ENCODE data around the gene ERAS.

The ERAS gene

GRCh38 chrX:48786825-48787504 is 39.3 kb upstream of the ERAS start:
- DNase-seq (ENCODE audit: low read depth) = no peak
- TF ChIP-seq CTCF (IDR thresholded peaks at IDR 0.05; ENCODE audit: low read depth, low read length) (no peak), MYC (IDR thresholded peaks at IDR 0.05; ENCODE audit: low read depth, low read length) (no peak), POLR2A (IDR thresholded peaks at IDR 0.05; ENCODE audit: extremely low read depth, insufficient read length) (no peak), MAX (IDR thresholded peaks at IDR 0.05; ENCODE audit: low read depth, low read length) (no peak)
- H3K4me3 ChIP-seq (ENCODE audit: low read depth, low read length) = no peak overlapping the region

DNA sequence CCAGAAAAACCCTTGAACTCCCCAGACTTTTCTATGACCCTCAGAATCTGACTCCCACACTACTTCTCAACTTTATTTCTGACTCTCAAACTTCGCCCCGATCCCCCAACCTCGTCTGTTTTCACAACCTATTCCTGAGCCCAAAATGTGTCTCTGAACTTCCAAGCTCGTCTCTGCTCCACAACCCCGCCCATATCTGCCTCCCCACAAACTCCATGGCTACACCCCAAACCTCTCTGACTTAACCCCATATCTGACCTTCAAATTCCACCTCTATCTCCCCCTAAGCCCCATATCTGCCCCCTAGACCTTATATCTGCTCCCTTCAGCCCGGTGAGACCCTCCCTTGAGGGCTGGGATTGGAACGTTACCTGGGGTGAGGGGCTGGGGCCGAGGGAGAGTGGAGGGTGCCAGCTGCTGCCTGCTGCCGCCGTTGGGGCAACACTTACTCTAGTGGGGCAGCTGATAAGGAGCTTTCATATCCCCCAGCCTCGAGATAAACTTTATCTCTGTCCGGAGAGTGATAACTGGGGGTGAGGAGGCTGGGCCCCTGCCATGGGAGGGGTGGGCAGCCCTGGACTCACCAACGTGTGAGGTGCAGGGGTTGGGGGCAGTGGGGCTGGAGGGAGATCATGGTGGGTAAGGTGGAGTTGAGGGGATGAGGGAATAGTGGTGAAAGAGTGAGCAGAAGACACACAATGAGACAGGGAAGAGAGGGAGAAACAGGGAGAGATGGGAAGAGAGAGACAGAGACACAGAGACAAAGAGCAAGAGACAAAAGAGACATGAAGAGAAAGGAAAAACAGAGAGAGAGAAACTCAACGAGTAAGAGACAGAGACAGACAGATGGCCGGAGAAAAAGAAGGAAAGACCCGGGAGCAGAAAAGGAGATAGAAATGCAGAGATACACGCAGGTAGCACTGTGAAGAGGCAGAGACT is 38.5 kb upstream of the ERAS start:
- TF ChIP-seq CTCF (IDR thresholded peaks at IDR 0.05; ENCODE audit: low read depth, low read length) = no peak
- TF ChIP-seq POLR2A (IDR thresholded peaks at IDR 0.05; ENCODE audit: extremely low read depth, insufficient read length) = no peak
- no peak for TF ChIP-seq MAX (IDR thresholded peaks at IDR 0.05; ENCODE audit: low read depth, low read length)
- TF ChIP-seq MYC (IDR thresholded peaks at IDR 0.05; ENCODE audit: low read depth, low read length) = no peak
- H3K4me3 ChIP-seq (ENCODE audit: low read depth, low read length) = no peak overlapping the region
- no peak for DNase-seq (ENCODE audit: low read depth)

GRCh38 chrX:48789366-48790220 is 36.7 kb upstream of the ERAS start:
- no peak for TF ChIP-seq CTCF (IDR thresholded peaks at IDR 0.05; ENCODE audit: low read depth, low read length)
- no peak for TF ChIP-seq POLR2A (IDR thresholded peaks at IDR 0.05; ENCODE audit: extremely low read depth, insufficient read length)
- TF ChIP-seq MYC (IDR thresholded peaks at IDR 0.05; ENCODE audit: low read depth, low read length) = no peak
- TF ChIP-seq MAX (IDR thresholded peaks at IDR 0.05; ENCODE audit: low read depth, low read length) = no peak
- no peak overlapping the region for H3K4me3 ChIP-seq (ENCODE audit: low read depth, low read length)
- peak; percentile 70 for DNase-seq (ENCODE audit: low read depth)

DNA sequence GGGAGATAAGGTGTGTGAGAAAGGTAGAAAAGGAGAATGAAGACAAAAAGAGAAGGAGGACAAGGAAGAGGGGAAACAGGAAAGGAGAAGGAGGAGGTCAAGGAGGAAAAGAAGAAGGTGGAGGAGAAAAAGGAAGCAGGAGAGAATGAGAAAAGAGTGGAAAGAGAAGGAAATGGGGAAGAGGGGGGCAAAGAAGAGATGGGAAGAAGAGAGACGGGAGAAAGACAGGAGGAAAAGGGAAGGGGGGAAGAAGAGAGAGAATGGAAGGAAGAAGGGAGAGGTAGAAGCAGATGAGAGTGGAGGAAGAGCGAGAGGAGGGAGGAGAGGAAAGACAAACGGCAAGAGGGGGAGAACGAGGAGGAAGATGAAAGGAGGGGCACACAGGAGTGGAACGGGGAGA is 35.8 kb upstream of the ERAS start:
- no peak for TF ChIP-seq CTCF (IDR thresholded peaks at IDR 0.05; ENCODE audit: low read depth, low read length)
- TF ChIP-seq MAX (IDR thresholded peaks at IDR 0.05; ENCODE audit: low read depth, low read length) = no peak
- no peak for TF ChIP-seq MYC (IDR thresholded peaks at IDR 0.05; ENCODE audit: low read depth, low read length)
- no peak for DNase-seq (ENCODE audit: low read depth)
- H3K4me3 ChIP-seq (ENCODE audit: low read depth, low read length) = no peak overlapping the region

- H3K4me3 ChIP-seq (ENCODE audit: low read depth, low read length) = no peak overlapping the region
- no peak for DNase-seq (ENCODE audit: low read depth)
- TF ChIP-seq POLR2A (IDR thresholded peaks at IDR 0.05; ENCODE audit: extremely low read depth, insufficient read length) = no peak
- TF ChIP-seq CTCF (IDR thresholded peaks at IDR 0.05; ENCODE audit: low read depth, low read length) = no peak
- TF ChIP-seq MAX (IDR thresholded peaks at IDR 0.05; ENCODE audit: low read depth, low read length) = no peak
- no peak for TF ChIP-seq MYC (IDR thresholded peaks at IDR 0.05; ENCODE audit: low read depth, low read length)
Measured at GRCh38 chrX:48791063-48791820, 35.1 kb upstream of the ERAS start.
